GM12801 (cell line): ENCODE data around the gene TWSG1.

Source experiments
- CTCF ChIP-seq: IDR thresholded peaks from one replicate; pipeline ENCODE4 v1.5.1; 2011; ENCODE audit warnings: control low read depth; ENCODE audit not compliant: insufficient read length; ENCODE audit errors: extremely low read depth

The TWSG1 gene

GRCh38 chr18:9429662-9429993 is 95.1 kb downstream of the TWSG1 start:
- TF ChIP-seq CTCF: no peak

- no peak for TF ChIP-seq CTCF
Measured at GRCh38 chr18:9431296-9431695, 96.7 kb downstream of the TWSG1 start.

GRCh38 chr18:9433671-9434121 is 99.1 kb downstream of the TWSG1 start:
- no peak for TF ChIP-seq CTCF

- TF ChIP-seq CTCF: no peak
Measured at GRCh38 chr18:9434122-9434701, 99.6 kb downstream of the TWSG1 start.

- no peak for TF ChIP-seq CTCF
Measured at GRCh38 chr18:9435041-9435440, 100.5 kb downstream of the TWSG1 start.

- no peak for TF ChIP-seq CTCF
Measured at GRCh38 chr18:9436206-9436929, 101.8 kb downstream of the TWSG1 start.

- no peak for TF ChIP-seq CTCF
Measured at GRCh38 chr18:9437021-9437437, 102.5 kb downstream of the TWSG1 start.

GRCh38 chr18:9437672-9438071 is 103.1 kb downstream of the TWSG1 start:
- TF ChIP-seq CTCF: no peak
